Umbilical cord (tissue), 2 donors: ENCODE results near the gene RUNDC1. TPM values are rescaled to one million over a fixed set of nuclear protein-coding genes. Genes with fewer than 3 reads are reported as not detected.
"Not testable (repeated sequence)": the region's sequence is repeated elsewhere in the genome, so short reads cannot be mapped to it uniquely, and the experiment has no call there.

Source experiments
- DNase-seq: peaks from one replicate; pipeline ENCODE4 v3.0.0-alpha.2; 2015; ENCODE audit warnings: low spot score
- total RNA-seq: library from RNA; depleted of rRNA; stranded (reverse); fragments of >200 nt; gene quantifications from one replicate; pipeline ENCODE4 v1.2.3, GENCODE V29; 2014; ENCODE audit warnings: low replicate concordance; ENCODE audit not compliant: insufficient read depth

RUNDC1 gene
- 17.8 TPM for total RNA-seq

DNA sequence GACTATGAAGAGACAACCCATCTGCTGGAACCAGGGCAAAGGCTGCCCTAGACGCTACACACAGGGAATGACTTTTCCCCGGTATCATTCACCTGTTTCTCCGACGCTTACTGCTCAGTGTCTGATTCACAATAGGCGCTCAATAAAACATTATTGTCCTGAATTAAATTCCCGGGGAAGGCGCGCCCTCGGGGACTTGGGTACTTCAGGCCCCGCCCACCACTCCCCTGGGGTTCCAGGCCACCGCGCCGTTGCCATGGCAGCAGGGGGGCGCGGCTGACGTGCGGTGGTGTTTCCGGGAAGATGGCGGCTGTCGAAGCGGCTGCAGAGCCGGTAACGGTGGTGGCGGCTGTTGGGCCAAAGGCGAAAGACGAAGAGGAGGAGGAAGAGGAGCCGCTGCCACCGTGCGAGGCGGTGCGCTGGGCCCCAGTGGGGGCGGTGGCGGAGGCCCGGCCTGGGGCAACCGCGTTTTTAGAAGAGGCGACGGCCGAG, at the start of gene RUNDC1:
RUNDC1 (plus strand) TSS at position 292 of the 492 bp plus-strand sequence; CDS start at position 304, 12 bp downstream.
- DNase-seq: peak; percentile 93

DNA sequence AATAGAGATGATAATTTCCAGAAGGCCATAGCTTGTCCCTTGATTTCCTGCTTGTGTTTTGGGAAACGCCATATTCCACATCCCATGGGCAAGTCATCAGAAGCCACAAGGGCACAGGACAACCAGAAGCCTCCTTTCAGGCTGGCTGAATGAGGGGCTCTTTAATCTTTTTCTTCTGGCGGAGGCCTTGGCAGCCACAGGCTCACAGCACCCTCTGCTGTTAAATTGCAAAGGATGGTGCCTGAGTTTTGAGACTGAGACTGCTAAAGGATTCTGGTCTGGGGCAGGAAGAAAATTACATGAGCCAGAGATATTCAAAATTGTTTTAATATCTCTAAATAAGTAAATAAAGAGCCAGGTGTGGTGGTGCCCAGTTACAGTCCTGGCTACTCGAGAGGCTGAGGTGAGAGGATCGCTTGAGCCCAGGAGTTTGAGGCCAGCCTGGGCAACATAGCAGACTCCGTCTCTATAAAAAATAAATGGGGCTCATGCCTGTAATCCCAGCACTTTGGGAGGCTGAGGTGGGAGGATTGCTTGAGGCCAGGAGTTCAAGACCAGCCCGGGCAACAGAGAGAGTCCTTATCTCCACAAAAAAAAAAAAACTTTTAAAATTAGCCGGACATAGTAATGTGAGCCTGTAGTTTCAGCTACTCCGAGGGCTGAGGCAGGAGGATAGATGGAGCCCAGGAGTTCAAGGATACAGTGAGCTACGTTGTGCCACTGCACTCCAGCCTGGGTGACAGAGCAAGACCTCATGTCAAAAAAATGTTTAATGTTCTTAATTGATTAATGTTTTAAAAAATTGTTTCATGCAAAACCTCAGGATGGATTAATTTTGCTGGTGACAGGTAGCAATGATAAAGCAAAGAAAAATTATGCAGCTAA, 42.4 kb upstream of the RUNDC1 start:
- DNase-seq: peak; percentile 66

DNA sequence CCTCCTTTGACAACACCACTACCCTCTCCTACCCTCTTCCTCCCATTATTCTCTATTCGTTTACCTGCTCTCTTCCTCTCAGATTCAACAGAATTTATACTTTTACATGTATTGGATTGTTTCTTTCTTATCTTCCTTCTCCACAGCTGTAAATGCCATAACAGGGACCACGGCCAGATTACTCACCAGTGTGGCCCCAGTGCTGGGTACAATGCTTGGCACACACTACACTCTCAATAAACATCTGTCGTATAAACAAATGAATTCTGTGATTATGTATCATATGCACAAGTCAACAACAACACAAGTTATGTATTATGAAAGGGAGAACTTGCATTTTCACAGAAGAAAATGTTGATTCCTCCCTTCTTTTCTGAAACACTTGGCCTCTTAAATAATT, 36.2 kb upstream of the RUNDC1 start:
- no peak for DNase-seq

DNA sequence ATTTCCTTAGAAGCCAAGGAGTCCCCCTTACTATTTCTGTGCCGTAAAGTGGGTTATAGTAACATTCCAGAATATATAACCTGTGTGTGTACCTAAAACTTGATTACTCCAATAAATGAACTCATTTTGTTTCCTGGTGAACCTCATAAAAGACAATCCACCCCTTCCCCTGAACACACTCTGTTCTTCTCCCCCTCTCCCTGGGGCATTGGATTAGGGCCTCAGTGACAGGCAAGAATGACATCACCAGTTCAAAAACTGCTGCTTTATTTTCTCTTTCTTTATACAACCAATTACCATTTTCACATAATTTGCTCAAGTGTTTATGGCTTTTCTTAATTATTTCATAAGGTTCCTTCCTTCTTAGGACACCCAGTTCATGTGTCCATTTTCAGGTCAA, 33.6 kb upstream of the RUNDC1 start:
- DNase-seq: no peak

DNA sequence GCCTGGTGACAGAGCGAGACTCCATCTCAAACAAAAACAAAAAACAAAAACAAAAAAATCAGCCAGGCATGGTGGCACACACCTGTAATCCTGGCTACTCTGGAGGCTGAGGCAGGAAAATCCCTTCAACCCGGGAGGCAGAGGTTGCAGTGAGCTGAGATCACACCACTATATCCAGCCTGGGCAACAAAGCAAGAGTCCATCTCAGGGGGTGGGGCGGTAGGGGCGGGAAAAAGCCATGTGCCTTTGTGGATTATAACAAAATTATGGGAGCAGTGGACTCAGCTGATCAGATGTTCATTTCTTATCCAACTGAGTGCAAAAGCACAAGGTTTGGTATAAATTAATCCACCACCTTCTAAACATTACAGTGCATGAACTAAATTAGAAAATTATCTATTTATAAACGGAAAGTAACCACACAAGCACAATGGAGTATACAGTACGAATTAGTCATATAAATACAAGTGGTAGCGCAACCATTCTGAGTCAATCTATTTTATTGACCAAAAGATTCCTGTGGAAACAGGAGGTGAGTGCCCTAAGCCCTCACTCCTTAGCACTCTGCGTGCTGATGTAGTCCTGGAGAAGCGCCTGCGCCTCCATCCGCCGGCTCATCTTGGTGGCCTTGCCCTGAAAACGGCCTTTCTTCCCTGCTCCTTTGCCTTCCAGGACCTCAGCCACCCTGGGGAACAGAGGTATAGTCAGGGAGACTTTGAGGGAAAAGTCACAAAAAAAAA, 30.2 kb upstream of the RUNDC1 start:
- no peak for DNase-seq

DNA sequence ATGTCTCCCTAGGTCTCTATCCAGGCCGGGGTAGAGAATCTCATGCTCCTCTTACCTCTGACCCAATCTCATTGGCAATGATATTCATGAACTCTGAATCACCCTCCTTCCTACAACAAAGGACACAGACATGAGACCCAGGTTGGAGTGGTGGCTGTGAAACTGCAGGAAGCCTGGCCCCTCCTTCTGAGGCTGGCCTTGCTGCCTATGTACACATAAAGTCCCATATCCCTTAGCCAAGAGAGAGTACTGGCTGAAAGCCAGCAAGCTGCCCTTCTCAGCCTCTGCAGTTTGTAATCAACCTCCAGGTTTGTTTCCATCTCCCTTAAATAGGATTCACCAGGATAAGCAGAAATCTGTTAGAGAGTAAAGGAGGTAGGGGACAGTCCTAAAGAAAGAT, 26.7 kb upstream of the RUNDC1 start:
- no peak for DNase-seq

DNA sequence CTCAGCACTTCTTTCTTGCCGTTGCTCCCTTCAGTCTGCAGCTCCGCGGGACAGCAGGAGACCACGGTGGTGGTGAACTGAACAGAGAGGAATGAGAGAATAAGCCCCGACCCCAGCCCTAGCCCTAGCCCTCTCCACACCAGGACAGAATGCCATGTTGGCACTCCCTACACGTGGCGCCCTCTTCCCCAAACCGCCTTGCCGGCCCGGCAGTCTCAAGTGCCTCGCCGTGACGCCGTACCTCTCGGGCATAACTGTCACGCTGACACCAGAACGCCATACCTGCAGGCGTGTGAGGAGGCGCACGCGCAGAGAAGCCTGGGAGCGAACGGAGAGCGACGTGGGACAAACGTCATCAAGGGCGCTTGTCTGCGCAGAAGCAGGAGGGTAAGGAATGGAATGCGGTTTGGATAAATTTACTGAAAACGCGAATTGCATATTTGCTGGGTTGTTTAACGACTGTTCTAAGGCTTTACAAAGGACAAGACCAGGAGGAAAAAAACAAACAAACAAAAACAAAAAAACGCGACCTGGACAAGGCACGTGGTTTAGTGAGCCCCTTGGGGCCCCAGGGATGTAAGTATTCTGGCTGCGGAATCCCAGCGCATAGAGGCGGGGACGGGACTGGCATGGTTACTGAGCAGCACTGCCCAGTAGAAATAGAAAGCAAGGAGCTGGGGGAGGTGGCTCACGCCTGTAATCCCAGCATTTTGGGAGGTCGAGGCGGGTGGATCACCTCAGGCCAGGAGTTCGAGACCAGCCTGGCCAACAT, 16.0 kb upstream of the RUNDC1 start, which contains the start of gene AARSD1:
AARSD1 (minus strand) TSS at position 294 of the 772 bp plus-strand sequence; CDS start at position 280, 14 bp downstream.
- peak; percentile 97 for DNase-seq

DNA sequence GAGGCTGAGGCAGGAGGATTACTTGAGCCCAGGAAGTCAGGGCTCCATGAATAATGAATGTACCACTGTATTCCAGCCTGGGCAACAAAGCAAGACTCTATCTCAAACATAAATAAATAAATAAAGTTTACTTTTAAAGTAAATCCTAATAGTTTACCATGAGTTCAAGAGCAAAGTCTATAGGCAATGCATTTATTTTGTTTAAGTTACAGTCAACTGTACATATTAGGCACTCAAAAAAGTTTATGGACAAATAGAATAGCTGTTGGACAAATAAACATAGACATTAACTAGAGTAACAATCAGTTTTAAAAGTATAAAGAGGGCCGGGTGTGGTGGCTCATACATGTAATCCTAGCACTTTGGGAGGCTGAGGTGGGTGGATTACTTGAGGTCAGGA, 12.4 kb upstream of the RUNDC1 start:
- DNase-seq: no peak

DNA sequence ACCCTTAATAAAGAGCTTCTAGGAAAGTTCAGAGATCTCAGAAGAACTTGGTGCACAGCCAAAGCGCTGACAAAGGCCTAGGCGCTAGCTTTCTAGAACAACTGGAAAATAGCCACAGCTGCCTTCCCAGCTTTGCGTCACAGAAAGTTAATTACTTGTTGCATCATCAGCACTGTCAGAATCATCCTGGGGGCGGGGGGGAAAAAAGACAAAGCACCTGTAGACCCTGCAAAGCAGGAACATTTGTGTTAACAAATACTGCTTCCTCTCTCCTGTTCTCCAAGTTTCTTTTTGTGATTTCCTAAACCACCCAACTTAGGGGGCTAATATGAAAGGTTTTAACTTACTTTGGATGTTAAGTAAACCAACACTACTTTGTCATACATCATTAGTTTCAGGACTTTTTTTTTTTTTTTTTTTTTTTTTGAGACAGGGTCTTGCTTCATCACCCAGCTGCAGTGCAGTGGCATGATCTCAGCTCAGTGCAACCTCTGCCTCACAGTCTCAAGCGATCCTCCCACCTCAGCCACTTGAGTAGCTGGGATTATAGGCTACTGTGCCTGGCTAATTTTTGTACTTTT, 11.3 kb upstream of the RUNDC1 start:
- no peak for DNase-seq

DNA sequence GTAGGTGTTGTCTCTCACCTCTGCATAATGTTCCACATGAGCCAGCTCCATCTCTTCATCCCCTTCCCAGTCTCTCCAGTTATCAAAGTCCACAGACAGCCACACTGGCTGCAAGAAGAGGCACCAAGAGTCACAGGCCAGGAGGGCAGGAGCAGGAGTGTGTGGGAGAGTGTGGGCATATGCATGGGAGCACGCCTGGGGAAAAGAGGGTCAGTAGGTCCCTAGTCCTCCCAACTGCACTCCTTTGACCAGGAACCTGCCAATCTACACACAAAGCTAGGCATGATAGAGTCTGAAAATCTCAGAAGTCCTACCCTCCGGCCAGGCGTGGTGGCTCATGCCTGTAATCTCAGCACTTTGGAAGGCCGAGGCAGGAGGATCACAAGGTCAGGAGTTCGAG, 8.8 kb upstream of the RUNDC1 start:
- no peak for DNase-seq

DNA sequence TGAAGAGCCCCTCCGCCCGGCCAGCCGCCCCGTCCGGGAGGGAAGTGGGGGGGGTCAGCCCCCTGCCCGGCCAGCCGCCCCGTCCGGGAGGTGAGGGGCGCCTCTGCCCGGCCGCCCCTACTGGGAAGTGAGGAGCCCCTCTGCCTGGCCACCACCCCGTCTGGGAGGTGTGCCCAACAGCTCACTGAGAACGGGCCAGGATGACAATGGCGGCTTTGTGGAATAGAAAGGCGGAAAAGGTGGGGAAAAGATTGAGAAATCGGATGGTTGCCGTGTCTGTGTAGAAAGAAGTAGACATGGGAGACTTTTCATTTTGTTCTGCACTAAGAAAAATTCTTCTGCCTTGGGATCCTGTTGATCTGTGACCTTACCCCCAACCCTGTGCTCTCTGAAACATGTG, 7.0 kb upstream of the RUNDC1 start:
- not testable (repeated sequence) for DNase-seq

DNA sequence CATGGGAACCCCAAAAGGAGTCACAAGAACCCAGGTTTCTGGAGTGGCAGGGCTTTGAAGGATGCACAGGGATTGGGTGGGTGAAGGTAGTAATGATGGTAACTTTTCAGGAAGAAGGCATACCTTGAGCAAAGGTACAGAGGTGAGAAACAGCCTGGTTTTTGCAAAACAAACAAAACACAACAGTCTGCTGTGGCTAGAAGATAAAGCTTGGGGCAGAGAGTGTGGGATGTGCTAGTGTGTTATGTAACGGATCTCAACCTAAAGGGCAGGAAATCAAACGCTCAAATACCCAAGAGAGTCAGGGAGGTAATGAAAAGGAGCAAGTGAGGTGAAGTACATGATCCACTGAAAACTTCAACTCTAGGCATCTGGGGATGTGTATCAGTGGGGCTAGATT, 5.1 kb upstream of the RUNDC1 start:
- no peak for DNase-seq

DNA sequence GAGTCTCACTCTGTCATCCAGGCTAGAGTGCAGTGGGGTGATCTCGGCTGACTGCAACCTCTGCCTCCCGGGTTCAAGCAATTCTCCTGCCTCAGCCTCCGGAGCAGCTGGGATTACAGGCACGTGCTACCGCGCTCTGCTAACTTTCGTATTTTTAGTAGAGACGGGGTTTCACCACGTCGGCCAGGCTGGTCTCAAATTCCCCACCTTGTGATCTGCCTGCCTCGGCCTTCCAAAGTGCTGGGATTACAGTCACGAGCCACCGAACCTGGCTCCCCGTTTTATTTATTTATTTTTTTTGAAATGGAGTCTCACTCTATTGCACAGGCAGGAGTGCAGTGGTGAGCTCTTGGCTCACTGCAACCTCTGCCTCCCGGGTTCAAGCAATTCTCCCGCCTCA, 4.7 kb upstream of the RUNDC1 start:
- not testable (repeated sequence) for DNase-seq

DNA sequence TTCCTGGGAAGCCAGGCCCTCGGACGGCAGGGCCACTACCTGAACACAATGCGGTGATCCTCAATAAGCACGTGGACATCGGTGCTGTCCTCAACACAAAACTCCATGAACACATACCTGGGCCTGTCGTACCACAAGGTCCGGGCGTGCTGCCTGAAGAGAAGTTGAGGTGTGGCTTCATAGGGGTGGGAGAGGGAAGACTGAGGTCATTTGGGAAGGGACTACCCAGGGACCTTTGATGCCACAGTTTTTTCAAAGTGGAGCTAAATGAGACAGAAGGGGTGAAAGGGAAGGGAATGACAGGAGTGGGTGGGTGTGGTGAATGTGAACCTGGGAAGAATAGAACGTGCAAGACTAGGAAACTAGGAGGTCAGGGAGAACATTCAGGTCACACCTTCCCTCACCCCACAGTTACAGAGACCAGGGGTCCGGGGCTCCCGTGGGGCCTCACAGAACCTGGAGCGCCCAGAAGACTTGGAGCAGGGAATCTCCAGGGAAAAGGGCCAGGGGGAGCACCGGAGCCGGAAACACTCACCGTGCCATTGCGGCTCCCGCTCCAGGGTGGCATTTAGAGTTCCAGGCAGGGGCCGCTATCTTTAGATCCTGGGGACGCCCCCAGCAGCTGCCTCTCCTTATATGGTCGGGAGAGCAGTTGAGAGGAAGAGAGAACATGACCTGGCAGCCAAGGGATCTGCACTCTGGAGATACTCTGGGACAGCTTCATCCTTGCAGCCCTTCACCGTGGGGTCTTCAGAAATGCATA, 673 bp upstream of the RUNDC1 start, which contains the start of gene PTGES3L:
PTGES3L (minus strand) TSS at position 570 of the 763 bp plus-strand sequence; CDS start at position 543, 27 bp downstream.
- DNase-seq: peak; percentile 62

DNA sequence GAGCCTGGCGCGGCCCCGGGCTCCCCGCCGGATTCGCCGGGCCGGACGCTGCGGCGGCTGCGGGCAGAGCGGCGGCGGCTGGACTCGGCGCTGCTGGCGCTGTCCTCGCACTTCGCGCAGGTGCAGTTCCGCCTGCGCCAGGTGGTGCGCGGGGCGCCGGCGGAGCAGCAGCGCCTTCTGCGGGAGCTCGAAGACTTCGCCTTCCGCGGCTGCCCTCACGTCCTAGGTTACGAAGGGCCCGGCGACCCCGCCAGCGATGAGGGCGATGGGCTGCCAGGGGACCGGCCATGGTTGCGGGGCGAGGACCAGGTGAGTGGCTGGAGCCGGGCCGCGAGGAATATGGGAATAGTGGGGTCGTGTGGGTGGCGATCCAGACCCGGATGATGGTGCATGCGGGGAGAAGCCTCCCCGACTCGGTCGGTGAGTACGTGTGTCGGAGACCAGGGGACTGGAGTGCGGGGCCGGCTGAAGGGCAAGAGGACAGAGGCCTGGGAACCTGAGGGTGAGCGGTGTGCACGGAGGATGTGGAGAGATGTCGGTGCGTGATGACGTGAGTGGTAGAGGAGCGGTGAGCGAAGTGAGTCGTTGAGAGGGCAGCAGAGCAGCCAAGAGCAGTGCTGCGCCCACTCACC, 517 bp downstream of the RUNDC1 start:
- DNase-seq: no peak

DNA sequence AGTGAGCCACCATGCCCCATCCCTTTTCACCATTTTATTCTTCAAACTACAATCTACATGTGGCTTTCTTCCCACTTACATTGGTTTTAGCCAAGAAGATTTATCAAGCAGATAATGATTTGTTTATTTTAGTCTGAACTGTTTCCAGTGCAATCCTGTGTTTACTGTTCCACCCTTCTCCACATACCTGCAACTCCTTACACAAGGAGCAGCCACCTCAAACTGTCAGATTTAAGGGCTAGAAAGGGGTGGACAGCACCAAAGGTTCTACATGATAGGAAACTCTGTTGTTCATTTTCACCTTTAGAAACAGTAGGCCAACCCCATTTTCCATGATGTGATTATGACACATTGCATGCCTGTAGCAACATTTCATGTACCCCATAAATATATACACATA, 1.9 kb downstream of the RUNDC1 start:
- DNase-seq: no peak

DNA sequence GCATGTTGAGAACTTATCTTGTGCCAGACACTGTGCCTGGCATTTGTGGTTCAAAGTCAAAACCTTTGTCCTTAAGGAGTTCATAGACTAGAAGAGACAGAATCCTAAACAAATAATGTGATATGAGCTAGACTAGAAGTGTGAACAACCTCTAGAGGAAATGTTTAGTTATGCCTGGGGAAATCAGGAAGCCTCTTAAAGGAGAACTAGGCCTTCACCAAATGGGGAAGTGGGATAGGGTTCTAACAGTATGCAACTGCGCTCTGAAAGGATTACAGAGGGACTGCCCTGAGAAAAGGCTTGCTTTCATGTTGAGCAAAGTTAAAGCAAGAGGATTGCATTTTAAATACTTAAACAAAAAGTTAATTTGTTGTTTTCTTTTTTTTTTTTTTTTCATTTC, 4.9 kb downstream of the RUNDC1 start:
- DNase-seq: peak; percentile 28

DNA sequence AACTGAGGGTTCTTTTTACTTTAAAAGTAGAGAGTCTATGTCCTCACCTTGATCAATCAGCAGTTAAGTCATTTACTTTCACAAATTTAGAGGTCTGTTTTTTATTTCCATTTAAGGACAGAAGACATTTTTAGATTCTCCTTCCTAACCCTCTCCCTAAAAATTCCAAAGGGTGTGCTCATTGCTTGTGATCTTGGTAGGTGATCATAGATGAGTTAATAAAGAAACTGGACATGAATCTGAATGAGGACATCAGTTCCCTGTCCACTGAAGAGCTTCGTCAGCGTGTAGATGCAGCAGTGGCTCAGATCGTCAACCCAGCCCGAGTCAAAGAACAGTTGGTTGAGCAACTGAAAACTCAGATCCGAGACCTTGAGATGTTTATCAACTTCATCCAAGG, 8.8 kb downstream of the RUNDC1 start:
- DNase-seq: no peak

DNA sequence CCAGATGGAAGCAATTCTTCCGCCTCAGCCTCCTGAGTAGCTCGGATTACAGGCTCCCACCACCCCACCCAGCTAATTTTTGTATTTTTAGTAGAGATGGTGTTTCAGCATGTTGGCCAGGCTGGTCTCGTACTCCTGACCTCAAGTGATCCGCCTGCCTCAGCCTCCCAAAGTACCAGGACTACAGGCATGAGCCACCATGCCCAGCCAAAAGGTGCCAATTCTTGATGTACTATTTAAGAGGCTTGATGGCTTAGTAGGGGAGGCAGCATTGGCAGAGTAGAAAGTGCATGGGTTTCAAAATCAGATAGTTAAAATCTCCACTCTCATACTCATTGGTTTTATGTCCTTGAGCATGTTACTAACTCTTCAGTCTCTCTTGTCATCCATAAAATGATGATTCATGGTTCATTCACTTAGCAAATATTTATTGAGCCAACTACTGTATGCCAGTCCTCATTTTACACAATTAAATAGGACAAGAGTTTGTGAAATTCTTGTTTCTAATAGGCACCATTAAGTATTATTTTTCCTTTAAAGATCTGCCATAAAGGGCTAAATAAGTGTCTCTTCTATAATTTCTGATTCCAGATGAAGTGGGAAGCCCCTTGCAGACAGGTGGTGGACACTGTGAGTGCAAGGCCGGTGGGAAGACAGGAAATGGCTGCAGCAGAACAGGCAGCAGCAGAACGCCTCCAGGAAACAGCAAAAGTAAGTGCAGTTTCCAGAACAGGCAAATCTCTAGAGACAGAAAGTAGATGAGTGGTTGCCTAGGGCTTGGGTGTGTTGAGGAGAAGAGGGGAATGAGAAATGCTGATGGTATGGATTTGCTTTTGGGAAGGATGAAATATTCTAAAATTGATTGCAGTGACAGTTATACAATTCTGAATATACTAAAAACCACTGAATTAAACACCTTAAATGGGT, 9.6 kb downstream of the RUNDC1 start:
- no peak for DNase-seq
